HTR-8/SVneo (cell line): ENCODE data around the gene GPR17.

Experiments
- DNase-seq: peaks from one replicate; pipeline ENCODE4 v3.0.0; 2011; ENCODE audit warnings: low spot score, mixed read lengths; ENCODE audit not compliant: insufficient read length
- FAIRE-seq: peaks from 2 replicates; lab custom pipeline; 2011; peaks lifted over from hg19 to GRCh38; lab: Jason Lieb, UNC

GPR17 gene

GRCh38 chr2:127614246-127614645, 31.7 kb upstream of the GPR17 start:
- FAIRE-seq (no peak), DNase-seq (no peak)

- DNase-seq (no peak), FAIRE-seq (no peak)
Measured at GRCh38 chr2:127614731-127615130, 31.2 kb upstream of the GPR17 start.

- no peak for FAIRE-seq
- DNase-seq = no peak
Measured at GRCh38 chr2:127615511-127616166, 30.3 kb upstream of the GPR17 start.

GRCh38 chr2:127618551-127619202, 27.3 kb upstream of the GPR17 start:
- DNase-seq (no peak), FAIRE-seq (no peak)

- FAIRE-seq (peak; percentile 51), DNase-seq (no peak)
Measured at GRCh38 chr2:127619203-127619590, 26.8 kb upstream of the GPR17 start.

- DNase-seq (no peak), FAIRE-seq (no peak)
Measured at GRCh38 chr2:127619877-127620705, 25.9 kb upstream of the GPR17 start.

- FAIRE-seq (no peak), DNase-seq (no peak)
Measured at GRCh38 chr2:127620866-127621265, 25.1 kb upstream of the GPR17 start.

- FAIRE-seq (no peak), DNase-seq (no peak)
Measured at GRCh38 chr2:127621981-127622431, 23.9 kb upstream of the GPR17 start.

GRCh38 chr2:127622561-127623387, 23.2 kb upstream of the GPR17 start:
- DNase-seq = no peak
- no peak for FAIRE-seq

- DNase-seq (peak; percentile 53), FAIRE-seq (peak; percentile 93)
Measured at GRCh38 chr2:127623388-127624319, 22.3 kb upstream of the GPR17 start.

GRCh38 chr2:127624320-127624755, 21.6 kb upstream of the GPR17 start:
- FAIRE-seq = no peak
- no peak for DNase-seq

GRCh38 chr2:127624756-127625571, 21.0 kb upstream of the GPR17 start:
- DNase-seq (no peak), FAIRE-seq (no peak)

- no peak for DNase-seq
- no peak for FAIRE-seq
Measured at GRCh38 chr2:127625572-127625951, 20.4 kb upstream of the GPR17 start.

- FAIRE-seq (no peak), DNase-seq (no peak)
Measured at GRCh38 chr2:127626175-127626574, 19.8 kb upstream of the GPR17 start.

- FAIRE-seq (no peak), DNase-seq (no peak)
Measured at GRCh38 chr2:127626917-127627739, 18.8 kb upstream of the GPR17 start.

- FAIRE-seq = no peak
- no peak for DNase-seq
Measured at GRCh38 chr2:127627740-127628571, 18.0 kb upstream of the GPR17 start.
